ENCODE measurements around the gene BANP.

Gene BANP

DNA sequence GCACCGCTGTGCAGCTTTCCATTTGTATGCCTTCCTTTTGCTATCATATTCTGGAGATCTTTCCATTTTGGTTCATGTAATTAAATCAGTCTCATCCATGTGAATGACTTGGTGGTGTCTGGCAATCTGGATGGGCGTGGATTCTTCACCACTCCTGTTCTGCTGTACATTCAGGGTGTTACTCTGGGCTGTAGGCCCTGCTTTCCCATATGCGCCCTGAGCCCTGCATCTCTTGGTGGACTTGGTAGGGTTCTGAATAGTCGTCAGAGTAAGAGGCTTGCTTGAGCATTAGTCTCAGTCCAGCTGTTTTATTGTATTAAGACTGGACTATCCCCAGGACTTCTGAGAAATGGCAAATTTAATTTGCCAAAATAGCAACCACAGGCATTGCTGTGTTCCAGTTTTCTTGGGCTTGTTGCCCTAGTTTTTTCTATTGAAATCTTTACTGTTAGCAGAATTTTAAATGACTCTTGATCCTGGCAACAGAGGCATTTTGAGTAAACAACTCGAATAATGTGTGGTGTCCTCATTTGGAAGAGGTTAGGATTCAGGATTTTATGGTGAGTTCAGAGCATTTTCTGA is 14.9 kb downstream of the BANP start:
- Histone ChIP-seq H3K4me2 (ENCODE audit: insufficient read depth, low read length) (no peak overlapping the region), H3K4me3 (ENCODE audit: low read depth in 1 of 2, low read length in 2 of 2) (no peak overlapping the region), H3K4me1 (ENCODE audit: insufficient read depth, low read length) (no peaks in the 10 kb centered on the region), H3K9ac (ENCODE audit: low read depth, low read length) (no peak overlapping the region), H4K20me1 (ENCODE audit: insufficient read depth, low read length) (peaks cover 42% of the 10 kb centered on the region), H3K27me3 (ENCODE audit: insufficient read depth, low read length, poor library complexity) (no peaks in the 10 kb centered on the region), H3K36me3 (ENCODE audit: insufficient read depth, low read length) (peaks cover 6% of the 10 kb centered on the region), H3K27ac (ENCODE audit: low read length) (no peak overlapping the region), H3K9me3 (ENCODE audit: insufficient read depth, low read length, severe bottlenecking) (peaks cover 2% of the 10 kb centered on the region), H2AFZ (ENCODE audit: low read depth, low read length) (no peak overlapping the region), H3K79me2 (ENCODE audit: insufficient read depth, low read length) (peaks cover 98% of the 10 kb centered on the region)
- DNase-seq (no peak), ATAC-seq (ENCODE audit: insufficient read depth, low read depth) (no peak)
- no peak for TF ChIP-seq CTCF (IDR thresholded peaks at IDR 0.05; ENCODE audit: borderline replicate concordance, extremely low read depth, low read length, poor library complexity, severe bottlenecking)
- no peak for TF ChIP-seq EZH2 (IDR thresholded peaks at IDR 0.05; ENCODE audit: borderline replicate concordance, low read depth, low read length, severe bottlenecking)

DNA sequence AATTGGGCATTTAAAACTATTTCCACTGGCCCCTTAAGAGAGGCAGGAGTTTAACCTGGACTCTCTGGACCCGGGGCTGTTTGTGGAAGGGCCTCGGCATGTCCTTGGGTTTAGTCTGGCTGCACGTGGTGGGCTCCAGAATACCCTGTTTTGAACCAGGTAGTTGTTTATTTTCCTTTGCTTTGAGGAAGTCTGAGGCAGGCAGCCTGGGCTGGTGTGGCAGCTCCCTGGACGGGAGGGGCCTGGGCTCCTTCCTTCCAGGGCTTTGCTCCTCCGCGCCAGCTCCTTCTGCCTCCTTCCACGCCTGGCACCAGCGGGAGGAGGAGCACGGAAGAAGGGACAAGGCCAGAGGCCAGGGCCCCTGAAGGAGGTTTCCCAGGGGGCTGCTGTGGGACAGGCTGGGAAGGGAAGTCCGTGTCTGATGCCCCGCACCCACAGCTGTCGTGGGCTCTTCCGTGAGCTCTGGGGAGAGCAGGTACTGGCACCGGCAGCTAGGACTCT is 15.5 kb downstream of the BANP start:
- Histone ChIP-seq H3K9ac (ENCODE audit: low read depth, low read length) (no peak overlapping the region), H3K4me3 (ENCODE audit: low read depth in 1 of 2, low read length in 2 of 2) (no peak overlapping the region), H3K27ac (ENCODE audit: low read length) (no peak overlapping the region)

GRCh38 chr16:87968541-87968940 is 17.3 kb downstream of the BANP start:
- no peaks in the 10 kb centered on the region for H3K27me3 ChIP-seq (ENCODE audit: insufficient read depth, low read length, poor library complexity)
- no peak overlapping the region for H3K27ac ChIP-seq (ENCODE audit: low read length)
- H4K20me1 ChIP-seq (ENCODE audit: insufficient read depth, low read length) = peaks cover 38% of the 10 kb centered on the region
- H3K9me3 ChIP-seq (ENCODE audit: insufficient read depth, low read length, severe bottlenecking) = peaks cover 9% of the 10 kb centered on the region
- no peak overlapping the region for H3K9ac ChIP-seq (ENCODE audit: low read depth, low read length)
- H3K4me1 ChIP-seq (ENCODE audit: insufficient read depth, low read length) = no peaks in the 10 kb centered on the region
- no peak overlapping the region for H3K4me2 ChIP-seq (ENCODE audit: insufficient read depth, low read length)
- H2AFZ ChIP-seq (ENCODE audit: low read depth, low read length) = no peak overlapping the region
- no peak overlapping the region for H3K4me3 ChIP-seq (ENCODE audit: low read depth in 1 of 2, low read length in 2 of 2)
- H3K79me2 ChIP-seq (ENCODE audit: insufficient read depth, low read length) = peaks cover 99% of the 10 kb centered on the region
- ATAC-seq (ENCODE audit: insufficient read depth, low read depth) (no peak), DNase-seq (no peak)
- TF ChIP-seq EZH2 (IDR thresholded peaks at IDR 0.05; ENCODE audit: borderline replicate concordance, low read depth, low read length, severe bottlenecking) (no peak), CTCF (IDR thresholded peaks at IDR 0.05; ENCODE audit: borderline replicate concordance, extremely low read depth, low read length, poor library complexity, severe bottlenecking) (no peak)
- H3K36me3 ChIP-seq (ENCODE audit: insufficient read depth, low read length) = peaks cover 7% of the 10 kb centered on the region

More for the DNA sequence above, 15.5 kb downstream of the BANP start:
- Histone ChIP-seq H3K27me3 (ENCODE audit: insufficient read depth, low read length, poor library complexity) (no peaks in the 10 kb centered on the region), H3K36me3 (ENCODE audit: insufficient read depth, low read length) (peaks cover 7% of the 10 kb centered on the region), H3K79me2 (ENCODE audit: insufficient read depth, low read length) (peaks cover 98% of the 10 kb centered on the region), H3K4me2 (ENCODE audit: insufficient read depth, low read length) (no peak overlapping the region), H3K4me1 (ENCODE audit: insufficient read depth, low read length) (no peaks in the 10 kb centered on the region), H2AFZ (ENCODE audit: low read depth, low read length) (no peak overlapping the region), H3K9me3 (ENCODE audit: insufficient read depth, low read length, severe bottlenecking) (peaks cover 8% of the 10 kb centered on the region), H4K20me1 (ENCODE audit: insufficient read depth, low read length) (peaks cover 42% of the 10 kb centered on the region)
- ATAC-seq (ENCODE audit: insufficient read depth, low read depth) = no peak
- TF ChIP-seq EZH2 (IDR thresholded peaks at IDR 0.05; ENCODE audit: borderline replicate concordance, low read depth, low read length, severe bottlenecking) (no peak), CTCF (IDR thresholded peaks at IDR 0.05; ENCODE audit: borderline replicate concordance, extremely low read depth, low read length, poor library complexity, severe bottlenecking) (no peak)
- DNase-seq = no peak
